ENCODE results near the gene BMP10.

The BMP10 gene

GRCh38 chr2:68889021-68889420 is 17.8 kb upstream of the BMP10 start:
- no peak for FAIRE-seq

- FAIRE-seq = no peak
These were observed 17.0 kb upstream of the BMP10 start for GRCh38 chr2:68888038-68888704.

GRCh38 chr2:68885811-68886075 is 14.5 kb upstream of the BMP10 start:
- no peak for FAIRE-seq

GRCh38 chr2:68885074-68885810 is 14.0 kb upstream of the BMP10 start:
- no peak for FAIRE-seq

- no peak for FAIRE-seq
These were observed 9.0 kb upstream of the BMP10 start for GRCh38 chr2:68880213-68880612.

- FAIRE-seq = no peak
These were observed 8.1 kb upstream of the BMP10 start for GRCh38 chr2:68879296-68879695.

- no peak for FAIRE-seq
These were observed 7.6 kb upstream of the BMP10 start for GRCh38 chr2:68878753-68879152.

- no peak for FAIRE-seq
These were observed 7.0 kb upstream of the BMP10 start for GRCh38 chr2:68878071-68878711.

GRCh38 chr2:68877079-68877772 is 6.0 kb upstream of the BMP10 start:
- FAIRE-seq = no peak

GRCh38 chr2:68870215-68870614 is 982 bp downstream of the BMP10 start:
- FAIRE-seq = no peak

GRCh38 chr2:68865108-68865507 is 6.1 kb downstream of the BMP10 start:
- FAIRE-seq = no peak

GRCh38 chr2:68863996-68864395 is 7.2 kb downstream of the BMP10 start:
- FAIRE-seq = no peak

- no peak for FAIRE-seq
These were observed 8.3 kb downstream of the BMP10 start for GRCh38 chr2:68862889-68863288.

- FAIRE-seq = no peak
These were observed 9.9 kb downstream of the BMP10 start for GRCh38 chr2:68861330-68861729.

- FAIRE-seq = no peak
These were observed 11.1 kb downstream of the BMP10 start for GRCh38 chr2:68860111-68860510.

GRCh38 chr2:68857855-68858456 is 13.2 kb downstream of the BMP10 start:
- FAIRE-seq = no peak

GRCh38 chr2:68857202-68857845 is 13.9 kb downstream of the BMP10 start:
- FAIRE-seq = no peak

GRCh38 chr2:68855550-68855949 is 15.6 kb downstream of the BMP10 start:
- no peak for FAIRE-seq

- no peak for FAIRE-seq
These were observed 16.7 kb downstream of the BMP10 start for GRCh38 chr2:68854476-68854875.

GRCh38 chr2:68853915-68854314 is 17.3 kb downstream of the BMP10 start:
- FAIRE-seq = no peak

- no peak for FAIRE-seq
These were observed 18.2 kb downstream of the BMP10 start for GRCh38 chr2:68853035-68853434.

GRCh38 chr2:68850524-68850923 is 20.7 kb downstream of the BMP10 start:
- FAIRE-seq = no peak

GRCh38 chr2:68849579-68850030 is 21.6 kb downstream of the BMP10 start:
- no peak for FAIRE-seq

Data from islet of Langerhans (tissue), 1 donor.